SK-N-SH (cell line): ENCODE results near the gene TUBB4A. TPM values are rescaled to one million over a fixed set of nuclear protein-coding genes. Genes with fewer than 3 reads are reported as not detected.

ENCODE experiments used
- CTCF ChIA-PET: fragments of 300-600, 350-600 bp; formaldehyde crosslinking; extraction: SDS; loops from one replicate; lab custom pipeline; 2021; lab: Yijun Ruan, JAX
- POLR2A ChIA-PET: fragments of 350-600 bp; sonication (Branson Sonifier 250); formaldehyde crosslinking; extraction: SDS; loops from one replicate; lab custom pipeline; 2020; ENCODE audit warnings: antibody characterized with exemption, inconsistent platforms; lab: Yijun Ruan, JAX
- DNase-seq: peaks from one replicate; pipeline ENCODE4 v3.0.0; 2012
- H2AFZ ChIP-seq: fragments of 200-600 bp; sonication (generic); 2 replicates; pipeline ENCODE4 v1.8.1; 2016; ENCODE audit warnings: antibody characterized with exemption, mild to moderate bottlenecking, low read depth
- H3F3A ChIP-seq: fragments of 200-600 bp; sonication (generic); replicated peaks from 2 replicates; pipeline ENCODE3; 2016; ENCODE audit warnings: antibody characterized with exemption, mild to moderate bottlenecking; ENCODE audit not compliant: insufficient read depth
- H3K27ac ChIP-seq, 2 experiments: fragments of 200-500 bp in 1 of 2; fragments of 200-600 bp in 1 of 2; sonication (Bioruptor generic) in 1 of 2; sonication (generic), shearing (Covaris generic) in 1 of 2; 2 replicates each; pipeline versions ENCODE4 v1.5.1 to v1.6.1; 2014 to 2016; ENCODE audit warnings: low read depth in 2 of 2, inconsistent platforms in 1 of 2, low read length in 1 of 2, mild to moderate bottlenecking in 1 of 2, mixed read lengths in 1 of 2
- H3K27me3 ChIP-seq: fragments of 200-600 bp; sonication (generic), shearing (Covaris generic); 2 replicates; pipeline ENCODE4 v1.6.1; 2016; ENCODE audit warnings: mixed run types; ENCODE audit not compliant: insufficient read depth
- H3K36me3 ChIP-seq, 2 experiments: fragments of 200-500 bp in 1 of 2; fragments of 200-600 bp in 1 of 2; sonication (Bioruptor generic) in 1 of 2; sonication (generic) in 1 of 2; replicated peaks in 1 of 2; 2 replicates each; pipeline versions ENCODE3 to v1.5.1; 2014 to 2016; ENCODE audit warnings: low read length in 1 of 2, mild to moderate bottlenecking in 1 of 2; ENCODE audit not compliant: insufficient read depth in 2 of 2, control insufficient read depth in 1 of 2
- H3K4me1 ChIP-seq, 2 experiments: fragments of 200-500 bp in 1 of 2; fragments of 200-600 bp in 1 of 2; sonication (Bioruptor generic) in 1 of 2; sonication (generic), shearing (Covaris generic) in 1 of 2; 2 replicates each; pipeline versions ENCODE4 v1.5.1 to v1.6.1; 2014 to 2016; ENCODE audit warnings: low read depth in 1 of 2, low read length in 1 of 2, mixed run types in 1 of 2; ENCODE audit not compliant: insufficient read depth in 2 of 2, control insufficient read depth in 1 of 2
- H3K4me2 ChIP-seq: fragments of 200-600 bp; sonication (generic), shearing (Covaris generic); 2 replicates; pipeline ENCODE4 v1.6.1; 2017; ENCODE audit warnings: mixed run types
- H3K4me3 ChIP-seq, 2 experiments: fragments of 200-500 bp in 1 of 2; fragments of 200-600 bp in 1 of 2; sonication (Bioruptor generic) in 1 of 2; sonication (generic), shearing (Covaris generic) in 1 of 2; 2 replicates each; pipeline versions ENCODE4 v1.5.1 to v1.8.1; 2014 to 2016; ENCODE audit warnings: low read depth in 2 of 2, inconsistent platforms in 1 of 2, low read length in 1 of 2, mild to moderate bottlenecking in 1 of 2, mixed read lengths in 1 of 2, moderate library complexity in 1 of 2
- H3K79me2 ChIP-seq: fragments of 200-600 bp; sonication (generic); 2 replicates; pipeline ENCODE4 v1.8.1; 2017; ENCODE audit warnings: mild to moderate bottlenecking; ENCODE audit not compliant: insufficient read depth
- H3K9ac ChIP-seq: fragments of 200-600 bp; sonication (generic); 2 replicates; pipeline ENCODE4 v1.6.1; 2017; ENCODE audit warnings: mixed run types
- H3K9me2 ChIP-seq: fragments of 200-600 bp; sonication (generic); 2 replicates; pipeline ENCODE4 v1.6.1; 2017; ENCODE audit warnings: mixed run types
- H3K9me3 ChIP-seq: fragments of 200-600 bp; sonication (generic); 2 replicates; pipeline ENCODE4 v1.6.1; 2017; ENCODE audit warnings: mixed run types, mild to moderate bottlenecking, moderate library complexity
- H4K20me1 ChIP-seq: fragments of 200-600 bp; sonication (generic); 2 replicates; pipeline ENCODE4 v1.6.1; 2017; ENCODE audit warnings: mild to moderate bottlenecking, mixed run types; ENCODE audit not compliant: insufficient read depth
- CHD2 ChIP-seq: fragments of 150-350 bp; IDR thresholded peaks from 2 replicates; pipeline ENCODE4 v1.6.1; 2018; ENCODE audit warnings: low read length; ENCODE audit not compliant: partially characterized antibody
- ELF1 ChIP-seq: IDR thresholded peaks from 2 replicates; pipeline ENCODE4 v1.4.0; 2012
- FOSL2 ChIP-seq: IDR thresholded peaks from 2 replicates; pipeline ENCODE4 v1.4.0; 2012; ENCODE audit warnings: low read depth, mild to moderate bottlenecking, moderate library complexity, borderline replicate concordance
- FOXJ3 ChIP-seq: sonication (generic); formaldehyde crosslinking; IDR thresholded peaks from 2 replicates; pipeline ENCODE4 v1.5.1; 2020; ENCODE audit warnings: mild to moderate bottlenecking, missing genetic modification reagents
- GABPA ChIP-seq: IDR thresholded peaks from 2 replicates; pipeline ENCODE4 v1.4.0; 2012; ENCODE audit warnings: low read depth, mild to moderate bottlenecking
- GATA2 ChIP-seq: sonication (generic); formaldehyde crosslinking; IDR thresholded peaks from 2 replicates; pipeline ENCODE4 v1.5.0; 2020; ENCODE audit warnings: mild to moderate bottlenecking, missing genetic modification reagents
- JUND ChIP-seq: IDR thresholded peaks from 2 replicates; pipeline ENCODE4 v1.4.0; 2012
- MEF2A ChIP-seq: IDR thresholded peaks from 2 replicates; pipeline ENCODE4 v1.4.0; 2012; ENCODE audit warnings: low read depth, borderline replicate concordance
- MXI1 ChIP-seq: IDR thresholded peaks from 2 replicates; pipeline ENCODE4 v1.6.1; 2012; ENCODE audit warnings: mild to moderate bottlenecking, low read depth, low read length, improper control_type of control experiment
- PBX3 ChIP-seq: IDR thresholded peaks from 2 replicates; pipeline ENCODE4; 2012
- RCOR1 ChIP-seq: fragments of 150-350 bp; IDR thresholded peaks from 2 replicates; pipeline ENCODE4 v1.6.1; 2017; ENCODE audit warnings: antibody characterized with exemption, low read length
- RFX5 ChIP-seq: IDR thresholded peaks from 2 replicates; pipeline ENCODE4 v1.6.1; 2012; ENCODE audit warnings: mild to moderate bottlenecking, improper control_type of control experiment, low read length
- SMC3 ChIP-seq: IDR thresholded peaks from 2 replicates; pipeline ENCODE4 v1.6.1; 2012; ENCODE audit warnings: low read depth, low read length, improper control_type of control experiment
- TEAD4 ChIP-seq: IDR thresholded peaks from 2 replicates; pipeline ENCODE4 v1.4.0; 2012; ENCODE audit warnings: mild to moderate bottlenecking, borderline replicate concordance; ENCODE audit not compliant: insufficient read depth
- USF1 ChIP-seq: IDR thresholded peaks from 2 replicates; pipeline ENCODE4 v1.4.0; 2012; ENCODE audit warnings: low read depth, borderline replicate concordance
- USF2 ChIP-seq: fragments of 150-350 bp; IDR thresholded peaks from 2 replicates; pipeline ENCODE4 v1.6.1; 2017; ENCODE audit warnings: antibody characterized with exemption, low read length, low read depth, borderline replicate concordance
- YY1 ChIP-seq: IDR thresholded peaks from 2 replicates; pipeline ENCODE4 v1.4.0; 2012; ENCODE audit warnings: low read depth, mild to moderate bottlenecking
- ZBTB33 ChIP-seq: IDR thresholded peaks from 2 replicates; pipeline ENCODE4 v1.4.0; 2012; ENCODE audit warnings: low read depth, borderline replicate concordance
- WGBS: methylation state at CpG from one replicate; pipeline ENCODE4 v1.1.6; 2017; ENCODE audit warnings: low lambda C conversion rate; 5-methylcytosine and 5-hydroxymethylcytosine counted together
- polyA plus RNA-seq, 3 experiments: library from polyadenylated mRNA; depleted of rRNA; stranded (reverse); fragments of >200 nt; gene quantifications; 2 replicates each; pipeline ENCODE4 v1.2.3, GENCODE V29; 2012
- TF ChIP-seq, protein P1 (sequence below): fragments of 200-600 bp; sonication (generic); IDR thresholded peaks from 2 replicates; pipeline ENCODE4 v1.6.1; 2017; ENCODE audit warnings: antibody characterized with exemption, mild to moderate bottlenecking, moderate library complexity

TUBB4A gene
- polyA plus RNA-seq, 1 of the 3 experiments (the other 2 are of a cell fraction), result 4.5 TPM

GRCh38 chr19:6452223-6452614, 49.9 kb downstream of the TUBB4A start:
- WGBS, result 95% methylated on average over 16 of the region's 19 CpGs
- TF ChIP-seq PBX3 (no peak), CHD2 (no peak), SMC3 (no peak), FOSL2 (no peak), ELF1 (no peak), RFX5 (no peak), GATA2 (no peak), ZBTB33 (no peak), YY1 (no peak), USF1 (no peak), TEAD4 (no peak), MEF2A (no peak), FOXJ3 (CRISPR knock-in tag) (no peak), JUND (no peak), MXI1 (no peak), GABPA (no peak), RCOR1 (no peak), USF2 (no peak)
- TF ChIP-seq, protein P1, sequence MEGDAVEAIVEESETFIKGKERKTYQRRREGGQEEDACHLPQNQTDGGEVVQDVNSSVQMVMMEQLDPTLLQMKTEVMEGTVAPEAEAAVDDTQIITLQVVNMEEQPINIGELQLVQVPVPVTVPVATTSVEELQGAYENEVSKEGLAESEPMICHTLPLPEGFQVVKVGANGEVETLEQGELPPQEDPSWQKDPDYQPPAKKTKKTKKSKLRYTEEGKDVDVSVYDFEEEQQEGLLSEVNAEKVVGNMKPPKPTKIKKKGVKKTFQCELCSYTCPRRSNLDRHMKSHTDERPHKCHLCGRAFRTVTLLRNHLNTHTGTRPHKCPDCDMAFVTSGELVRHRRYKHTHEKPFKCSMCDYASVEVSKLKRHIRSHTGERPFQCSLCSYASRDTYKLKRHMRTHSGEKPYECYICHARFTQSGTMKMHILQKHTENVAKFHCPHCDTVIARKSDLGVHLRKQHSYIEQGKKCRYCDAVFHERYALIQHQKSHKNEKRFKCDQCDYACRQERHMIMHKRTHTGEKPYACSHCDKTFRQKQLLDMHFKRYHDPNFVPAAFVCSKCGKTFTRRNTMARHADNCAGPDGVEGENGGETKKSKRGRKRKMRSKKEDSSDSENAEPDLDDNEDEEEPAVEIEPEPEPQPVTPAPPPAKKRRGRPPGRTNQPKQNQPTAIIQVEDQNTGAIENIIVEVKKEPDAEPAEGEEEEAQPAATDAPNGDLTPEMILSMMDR, result no peak
- Histone ChIP-seq H3K27ac (no peak overlapping the region), H3K4me3 (no peak overlapping the region), H2AFZ (no peak overlapping the region), H3K4me1 (no peaks in the 10 kb centered on the region), H3F3A (no peaks in the 10 kb centered on the region), H3K9ac (no peak overlapping the region), H4K20me1 (no peaks in the 10 kb centered on the region), H3K9me2 (no peaks in the 10 kb centered on the region), H3K4me2 (no peak overlapping the region), H3K27me3 (no peaks in the 10 kb centered on the region), H3K36me3 (peaks cover 0 to 9% of the 10 kb centered on the region in 2 experiments), H3K79me2 (no peaks in the 10 kb centered on the region), H3K9me3 (no peaks in the 10 kb centered on the region)
- ChIA-PET CTCF (no interaction called here), POLR2A (no interaction called here)
- DNase-seq, result no peak
